ENCODE results near the gene FRYL. TPM values are rescaled to one million over a fixed set of nuclear protein-coding genes. Genes with fewer than 3 reads are reported as not detected.
A peak's percentile ranks its signal among the peaks of the same experiment; 100 is the strongest.
"Not testable (repeated sequence)": the region's sequence is repeated elsewhere in the genome, so short reads cannot be mapped to it uniquely, and the experiment has no call there.

The FRYL gene
- polyA plus RNA-seq, 3 donors from 2014 or later, result 25.8 to 57.9 (median 26.7) TPM

GRCh38 chr4:48778431-48779094, 1.5 kb downstream of the FRYL start:
- Mint-ChIP-seq H3K4me1 (peaks cover 55 to 66% of the 10 kb centered on the region in 2 donors), H3K27ac (peak overlapping the region; percentile 92 to 96 (median 95)), H3K27me3 (ENCODE audit: low read depth in 3 of 3) (peaks cover 4 to 15% (median 6%) of the 10 kb centered on the region in 3 donors)

GRCh38 chr4:48777739-48778138, 2.3 kb downstream of the FRYL start:
- Mint-ChIP-seq H3K27me3 (ENCODE audit: low read depth in 3 of 3) (peaks cover 4 to 15% (median 6%) of the 10 kb centered on the region in 3 donors), H3K9me3 (no peaks in the 10 kb centered on the region), H3K27ac (peak overlapping the region; percentile 87 to 96 (median 94)), H3K36me3 (no peaks in the 10 kb centered on the region), H3K4me3 (peak overlapping the region; percentile 86 to 95 (median 94)), H3K4me1 (peaks cover 63 to 74% of the 10 kb centered on the region in 2 donors)
- no peak for DNase-seq

More at GRCh38 chr4:48778431-48779094, 1.5 kb downstream of the FRYL start:
- DNase-seq, result peak in 1 of 3 donors; percentile 12
- Mint-ChIP-seq H3K4me3 (peak overlapping the region; percentile 86 to 95 (median 94)), H3K36me3 (no peaks in the 10 kb centered on the region), H3K9me3 (no peaks in the 10 kb centered on the region)

GRCh38 chr4:48774760-48775710, 5.0 kb downstream of the FRYL start:
- Mint-ChIP-seq H3K4me1 (peaks cover 78 to 86% of the 10 kb centered on the region in 2 donors), H3K4me3 (peak overlapping the region in 2 of 5 donors; percentile 4 to 13), H3K36me3 (no peaks in the 10 kb centered on the region), H3K9me3 (no peaks in the 10 kb centered on the region), H3K27ac (peak overlapping the region in 5 of 6 donors; percentile 7 to 82 (median 65)), H3K27me3 (ENCODE audit: low read depth in 3 of 3) (peaks cover under 1 to 8% (median 3%) of the 10 kb centered on the region in 3 donors)
- no peak for DNase-seq

- Mint-ChIP-seq H3K4me1 (peaks cover 84 to 92% of the 10 kb centered on the region in 2 donors), H3K36me3 (no peaks in the 10 kb centered on the region), H3K9me3 (no peaks in the 10 kb centered on the region), H3K27ac (peak overlapping the region in 4 of 6 donors; percentile 32 to 74 (median 70)), H3K4me3 (peak overlapping the region in 3 of 5 donors; percentile 36 to 50 (median 37)), H3K27me3 (ENCODE audit: low read depth in 3 of 3) (peaks cover 0 to under 1% (median 0%) of the 10 kb centered on the region in 3 donors)
- no peak for DNase-seq
These were observed 7.5 kb downstream of the FRYL start for GRCh38 chr4:48772556-48772955.

GRCh38 chr4:48767055-48767929, 12.8 kb downstream of the FRYL start:
- peaks cover 0 to 5% (median 0%) of the 10 kb centered on the region in 3 donors for H3K27me3 Mint-ChIP-seq (ENCODE audit: low read depth in 3 of 3)
- H3K36me3 Mint-ChIP-seq, result peaks cover 0 to 5% (median 0%) of the 10 kb centered on the region in 3 donors
- no peaks in the 10 kb centered on the region for H3K9me3 Mint-ChIP-seq
- no peak for DNase-seq
- peaks cover 69 to 82% of the 10 kb centered on the region in 2 donors for H3K4me1 Mint-ChIP-seq
- H3K27ac Mint-ChIP-seq, result peak overlapping the region in 2 of 6 donors; percentile 3 to 55
- H3K4me3 Mint-ChIP-seq, result peak overlapping the region in 2 of 5 donors; percentile 3 to 38

- Mint-ChIP-seq H3K9me3 (no peaks in the 10 kb centered on the region), H3K36me3 (peaks cover 0 to 5% (median 0%) of the 10 kb centered on the region in 3 donors), H3K27me3 (ENCODE audit: low read depth in 3 of 3) (peaks cover 0 to 5% (median 0%) of the 10 kb centered on the region in 3 donors), H3K27ac (peak overlapping the region in 3 of 6 donors; percentile 46 to 81 (median 60)), H3K4me1 (peaks cover 69 to 82% of the 10 kb centered on the region in 2 donors), H3K4me3 (no peak overlapping the region)
- DNase-seq, result no peak
These were observed 13.8 kb downstream of the FRYL start for GRCh38 chr4:48766131-48766792.

GRCh38 chr4:48762408-48762807, 17.7 kb downstream of the FRYL start:
- H3K4me3 Mint-ChIP-seq, result no peak overlapping the region
- H3K4me1 Mint-ChIP-seq, result peaks cover 63 to 77% of the 10 kb centered on the region in 2 donors
- H3K27me3 Mint-ChIP-seq (ENCODE audit: low read depth in 3 of 3), result peaks cover 0 to 5% (median 0%) of the 10 kb centered on the region in 3 donors
- peaks cover 0 to 5% (median 4%) of the 10 kb centered on the region in 3 donors for H3K36me3 Mint-ChIP-seq
- DNase-seq, result no peak
- H3K27ac Mint-ChIP-seq, result peak overlapping the region in 1 of 6 donors; percentile 17
- no peaks in the 10 kb centered on the region for H3K9me3 Mint-ChIP-seq

- Mint-ChIP-seq H3K27ac (peak overlapping the region in 2 of 6 donors; percentile 27 to 34), H3K27me3 (ENCODE audit: low read depth in 3 of 3) (no peaks in the 10 kb centered on the region), H3K36me3 (peaks cover 0 to 4% (median 0%) of the 10 kb centered on the region in 3 donors)
These were observed 18.8 kb downstream of the FRYL start for GRCh38 chr4:48761286-48761685.

GRCh38 chr4:48758703-48759102, 21.4 kb downstream of the FRYL start:
- peak overlapping the region in 1 of 6 donors; percentile 28 for H3K27ac Mint-ChIP-seq
- not testable (repeated sequence) for H3K27me3 Mint-ChIP-seq (ENCODE audit: low read depth in 3 of 3); H3K36me3 Mint-ChIP-seq; DNase-seq; H3K4me3 Mint-ChIP-seq; H3K9me3 Mint-ChIP-seq
- H3K4me1 Mint-ChIP-seq, result peaks cover 62 to 76% of the 10 kb centered on the region in 2 donors

More at GRCh38 chr4:48761286-48761685, 18.8 kb downstream of the FRYL start:
- Mint-ChIP-seq H3K4me1 (peaks cover 64 to 77% of the 10 kb centered on the region in 2 donors), H3K9me3 (no peaks in the 10 kb centered on the region), H3K4me3 (no peak overlapping the region)
- no peak for DNase-seq

- no peaks in the 10 kb centered on the region for H3K27me3 Mint-ChIP-seq (ENCODE audit: low read depth in 3 of 3)
- no peak overlapping the region for H3K4me3 Mint-ChIP-seq
- DNase-seq, result no peak
- no peaks in the 10 kb centered on the region for H3K9me3 Mint-ChIP-seq
- peak overlapping the region in 2 of 6 donors; percentile 0 to 68 for H3K27ac Mint-ChIP-seq
- H3K4me1 Mint-ChIP-seq, result peaks cover 69 to 83% of the 10 kb centered on the region in 2 donors
- peaks cover 0 to 4% (median 0%) of the 10 kb centered on the region in 3 donors for H3K36me3 Mint-ChIP-seq
These were observed 23.3 kb downstream of the FRYL start for GRCh38 chr4:48756689-48757220.

GRCh38 chr4:48755281-48755680, 24.8 kb downstream of the FRYL start:
- H3K4me3 Mint-ChIP-seq, result no peak overlapping the region
- H3K4me1 Mint-ChIP-seq, result peaks cover 68 to 83% of the 10 kb centered on the region in 2 donors
- H3K27ac Mint-ChIP-seq, result no peak overlapping the region

GRCh38 chr4:48753159-48753558, 26.9 kb downstream of the FRYL start:
- Mint-ChIP-seq H3K27me3 (ENCODE audit: low read depth in 3 of 3) (peaks cover 0 to 2% (median 0%) of the 10 kb centered on the region in 3 donors), H3K9me3 (no peaks in the 10 kb centered on the region), H3K4me3 (no peak overlapping the region), H3K4me1 (peaks cover 71 to 93% of the 10 kb centered on the region in 2 donors), H3K27ac (peak overlapping the region in 2 of 6 donors; percentile 8 to 14), H3K36me3 (no peaks in the 10 kb centered on the region)
- no peak for DNase-seq

More at GRCh38 chr4:48755281-48755680, 24.8 kb downstream of the FRYL start:
- no peaks in the 10 kb centered on the region for H3K27me3 Mint-ChIP-seq (ENCODE audit: low read depth in 3 of 3)
- H3K9me3 Mint-ChIP-seq, result no peaks in the 10 kb centered on the region
- H3K36me3 Mint-ChIP-seq, result peaks cover 0 to 4% (median 0%) of the 10 kb centered on the region in 3 donors
- DNase-seq, result no peak
